ENCODE measurements around the gene TCN2.

DNA sequence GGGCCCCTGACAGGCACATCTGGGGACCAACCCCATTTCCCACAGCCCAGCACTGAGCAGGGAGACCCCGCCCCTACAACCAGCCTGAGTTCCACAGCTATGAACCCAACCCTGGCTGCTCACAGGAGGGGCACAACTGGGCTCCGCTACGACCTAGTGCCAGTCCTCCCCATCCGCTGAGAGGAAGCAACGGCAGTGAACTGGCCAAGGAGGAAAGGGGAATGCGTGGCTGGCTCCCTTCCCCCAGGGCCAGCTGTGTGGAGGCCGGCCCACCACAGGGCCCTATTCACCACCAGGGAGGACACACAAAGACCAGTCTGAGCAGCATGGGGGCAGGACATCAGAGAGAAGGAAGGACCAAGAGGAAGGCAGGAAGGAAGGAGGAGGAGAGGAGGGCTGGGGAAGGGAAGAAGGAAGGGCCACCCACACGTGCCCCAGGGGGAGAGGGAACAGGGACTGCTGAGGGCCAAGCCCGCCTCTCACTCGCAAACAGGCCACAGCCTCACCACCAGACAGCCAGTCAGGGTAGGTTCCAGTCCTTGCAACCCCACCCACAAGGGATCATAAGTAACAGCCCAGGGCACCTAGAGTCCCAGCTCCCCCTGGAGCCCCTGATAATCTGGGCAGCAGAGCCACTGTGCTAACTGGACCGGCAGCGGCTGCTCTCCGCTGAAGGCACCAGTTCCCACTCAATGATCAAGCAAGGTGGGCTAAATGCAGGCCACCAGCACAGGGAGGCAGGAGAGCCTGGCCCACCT lies 24.0 kb upstream of the TCN2 start:
- TF ChIP-seq EZH2 (IDR thresholded peaks at IDR 0.05; ENCODE audit: low read length, missing control alignments) (no peak), CTCF (conservative IDR thresholded peaks at IDR 0.05 in 1 of 2, IDR thresholded peaks at IDR 0.05 in 1 of 2; ENCODE audit: low read depth in 1 of 2, low read length in 2 of 2) (no peak)
